Measurements from ENCODE around the gene UBE2V1. TPM values are rescaled to one million over a fixed set of nuclear protein-coding genes. Genes with fewer than 3 reads are reported as not detected.
"Not testable (repeated sequence)": the region's sequence is repeated elsewhere in the genome, so short reads cannot be mapped to it uniquely, and the experiment has no call there.

Gene UBE2V1
- polyA plus RNA-seq, 6 donors from 2014 or later = 99.3 to 153 (median 113) TPM

DNA sequence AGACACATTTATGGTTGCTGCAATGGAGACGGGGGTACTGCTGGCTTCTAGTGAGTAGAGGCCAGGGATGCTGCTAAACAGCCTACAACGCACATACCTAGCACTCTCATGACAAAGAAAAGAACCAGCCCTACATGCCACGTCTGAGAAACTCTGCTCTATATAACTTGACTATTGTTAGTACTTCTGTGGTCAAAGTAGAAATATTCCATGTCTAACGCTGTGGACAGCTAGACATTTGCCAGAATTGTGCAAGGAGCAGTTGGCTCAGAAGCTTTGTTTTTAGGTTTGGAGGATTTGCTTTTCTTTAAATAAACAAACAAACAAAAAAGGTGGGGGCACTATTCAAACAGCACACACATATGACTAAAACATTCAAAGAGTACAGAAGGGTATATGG lies 20.5 kb downstream of the UBE2V1 start:
- DNase-seq = no peak
- Mint-ChIP-seq H3K4me3 (no peak overlapping the region), H3K27ac (peak overlapping the region in 2 of 6 donors; percentile 26 to 70), H3K36me3 (peaks cover under 1 to 20% of the 10 kb centered on the region in 2 donors), H3K9me3 (no peaks in the 10 kb centered on the region), H3K4me1 (peaks cover 5 to 13% (median 6%) of the 10 kb centered on the region in 3 donors), H3K27me3 (no peaks in the 10 kb centered on the region)
- no peak for ATAC-seq (ENCODE audit: low read depth in 2 of 2)

GRCh38 chr20:50089787-50090177 lies 23.2 kb downstream of the UBE2V1 start:
- Mint-ChIP-seq H3K36me3 (peaks cover 0 to 16% of the 10 kb centered on the region in 2 donors), H3K4me3 (no peak overlapping the region), H3K27ac (peak overlapping the region in 4 of 6 donors; percentile 6 to 72 (median 16)), H3K27me3 (no peaks in the 10 kb centered on the region), H3K9me3 (no peaks in the 10 kb centered on the region), H3K4me1 (peaks cover 13 to 23% (median 20%) of the 10 kb centered on the region in 3 donors)
- no peak for ATAC-seq (ENCODE audit: low read depth in 2 of 2)
- no peak for DNase-seq

GRCh38 chr20:50089140-50089786 lies 23.7 kb downstream of the UBE2V1 start:
- ATAC-seq (ENCODE audit: low read depth in 2 of 2) (no peak), DNase-seq (no peak)
- peaks cover 13 to 27% (median 20%) of the 10 kb centered on the region in 3 donors for H3K4me1 Mint-ChIP-seq
- H3K27ac Mint-ChIP-seq = peak overlapping the region in 4 of 6 donors; percentile 0 to 79 (median 45)
- peaks cover 0 to 11% of the 10 kb centered on the region in 2 donors for H3K36me3 Mint-ChIP-seq
- no peaks in the 10 kb centered on the region for H3K27me3 Mint-ChIP-seq
- H3K9me3 Mint-ChIP-seq = no peaks in the 10 kb centered on the region
- H3K4me3 Mint-ChIP-seq = no peak overlapping the region

DNA sequence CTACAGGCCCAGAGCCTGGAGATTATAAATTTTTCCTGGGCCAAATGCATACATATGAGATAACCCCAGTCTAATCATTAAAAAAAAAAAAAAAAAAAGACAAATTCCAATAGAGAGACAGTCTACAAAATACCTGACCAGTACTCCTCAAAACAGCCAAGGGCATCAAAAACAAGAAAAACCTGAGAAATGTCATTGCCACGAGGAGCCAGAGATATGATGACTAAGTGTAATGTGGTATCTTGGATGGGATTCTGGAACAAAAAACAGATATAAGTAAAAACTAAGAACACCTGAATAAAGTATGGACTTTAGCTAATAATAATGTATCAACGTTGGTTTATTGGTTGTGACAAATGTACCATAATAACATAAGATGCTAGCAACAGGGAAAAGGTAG lies 24.9 kb downstream of the UBE2V1 start:
- Mint-ChIP-seq H3K27me3 (no peaks in the 10 kb centered on the region), H3K36me3 (peaks cover 0 to 6% of the 10 kb centered on the region in 2 donors), H3K27ac (no peak overlapping the region), H3K4me3 (no peak overlapping the region), H3K9me3 (no peaks in the 10 kb centered on the region), H3K4me1 (peaks cover 13 to 23% (median 19%) of the 10 kb centered on the region in 3 donors)
- ATAC-seq (ENCODE audit: low read depth in 2 of 2) (no peak), DNase-seq (no peak)

DNA sequence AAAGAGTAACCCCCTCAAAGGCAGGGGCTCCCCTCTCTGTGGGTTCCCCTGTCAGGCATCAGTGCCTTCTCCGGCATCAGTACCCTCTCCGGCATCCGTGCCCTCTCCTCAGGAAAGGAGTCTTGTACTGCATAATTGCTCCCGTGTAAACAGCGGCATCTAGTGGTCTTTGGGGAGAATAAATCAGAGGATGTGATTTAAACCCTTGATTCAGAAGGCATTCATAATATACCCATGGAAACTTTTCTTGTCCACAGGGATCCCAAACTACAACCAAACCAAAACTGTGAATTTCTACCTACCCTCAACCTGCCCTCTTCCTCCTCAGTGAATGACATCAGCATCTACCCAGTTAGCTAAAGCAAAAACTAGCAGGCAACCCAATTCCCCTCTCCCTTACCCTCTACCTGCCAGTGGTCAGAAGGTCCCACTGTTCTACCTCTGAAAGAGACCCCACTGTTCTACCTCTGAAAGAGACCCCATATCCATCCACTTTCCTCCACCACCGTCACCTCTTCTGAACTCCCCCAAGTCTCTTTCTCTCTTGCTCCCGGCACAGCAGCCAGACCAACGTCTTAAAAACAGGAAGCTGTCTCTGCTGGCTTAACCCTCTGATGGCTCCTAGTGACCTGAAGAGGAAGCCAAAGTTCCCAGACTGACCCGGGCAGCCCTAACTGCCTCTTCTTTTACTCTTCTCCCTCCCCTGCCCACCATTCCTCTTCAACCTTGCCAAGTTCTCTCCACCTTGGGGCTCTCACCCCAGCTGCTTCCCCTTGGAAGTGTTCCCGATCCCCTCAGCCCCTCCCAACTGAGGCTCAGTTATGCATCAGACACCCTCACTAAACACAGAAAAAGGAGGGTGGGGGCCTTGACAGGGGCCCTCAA lies 27.2 kb downstream of the UBE2V1 start:
- Mint-ChIP-seq H3K4me3 (peak overlapping the region; percentile 79 to 99 (median 88)), H3K9me3 (no peaks in the 10 kb centered on the region), H3K36me3 (no peaks in the 10 kb centered on the region), H3K27ac (peak overlapping the region; percentile 19 to 96 (median 82)), H3K27me3 (no peaks in the 10 kb centered on the region), H3K4me1 (peaks cover 13 to 23% (median 15%) of the 10 kb centered on the region in 3 donors)
- DNase-seq (peak; percentile 52), ATAC-seq (ENCODE audit: low read depth in 2 of 2) (peak; percentile 90 to 94)

DNA sequence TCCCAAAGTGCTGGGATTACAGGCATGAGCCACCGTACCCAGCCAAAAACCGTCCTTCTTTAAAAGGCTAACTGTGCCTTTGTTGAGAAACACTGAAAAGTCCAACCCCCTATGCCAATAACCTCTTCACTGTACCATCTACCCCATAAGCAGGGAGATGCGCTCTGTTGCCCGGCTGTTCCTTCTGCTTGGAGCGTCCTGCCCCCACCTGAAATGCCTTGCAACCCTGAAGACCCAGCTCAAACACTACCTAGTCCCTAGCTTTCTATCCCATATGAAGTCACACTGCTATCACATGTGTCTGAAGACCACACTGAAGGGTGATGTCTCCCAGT lies 27.8 kb downstream of the UBE2V1 start:
- Mint-ChIP-seq H3K36me3 (no peaks in the 10 kb centered on the region), H3K4me1 (peaks cover 13 to 23% (median 15%) of the 10 kb centered on the region in 3 donors), H3K27ac (peak overlapping the region in 5 of 6 donors; percentile 17 to 82 (median 78)), H3K4me3 (peak overlapping the region in 7 of 8 donors; percentile 79 to 99 (median 83)), H3K9me3 (no peaks in the 10 kb centered on the region), H3K27me3 (no peaks in the 10 kb centered on the region)
- no peak for DNase-seq
- no peak for ATAC-seq (ENCODE audit: low read depth in 2 of 2)

- no peak for DNase-seq
- H3K9me3 Mint-ChIP-seq = no peaks in the 10 kb centered on the region
- no peaks in the 10 kb centered on the region for H3K36me3 Mint-ChIP-seq
- H3K4me3 Mint-ChIP-seq = no peak overlapping the region
- ATAC-seq (ENCODE audit: low read depth in 2 of 2) = no peak
- peaks cover 13 to 20% (median 15%) of the 10 kb centered on the region in 3 donors for H3K4me1 Mint-ChIP-seq
- peak overlapping the region in 1 of 6 donors; percentile 57 for H3K27ac Mint-ChIP-seq
- no peaks in the 10 kb centered on the region for H3K27me3 Mint-ChIP-seq
Measured at GRCh38 chr20:50083034-50083433, 29.9 kb downstream of the UBE2V1 start.

GRCh38 chr20:50082056-50082455 lies 30.9 kb downstream of the UBE2V1 start:
- not testable (repeated sequence) for H3K36me3 Mint-ChIP-seq; H3K4me3 Mint-ChIP-seq; H3K9me3 Mint-ChIP-seq; DNase-seq; H3K27me3 Mint-ChIP-seq; ATAC-seq (ENCODE audit: low read depth in 2 of 2)
- peaks cover 13 to 20% (median 15%) of the 10 kb centered on the region in 3 donors for H3K4me1 Mint-ChIP-seq
- peak overlapping the region in 2 of 6 donors; percentile 8 to 24 for H3K27ac Mint-ChIP-seq

DNA sequence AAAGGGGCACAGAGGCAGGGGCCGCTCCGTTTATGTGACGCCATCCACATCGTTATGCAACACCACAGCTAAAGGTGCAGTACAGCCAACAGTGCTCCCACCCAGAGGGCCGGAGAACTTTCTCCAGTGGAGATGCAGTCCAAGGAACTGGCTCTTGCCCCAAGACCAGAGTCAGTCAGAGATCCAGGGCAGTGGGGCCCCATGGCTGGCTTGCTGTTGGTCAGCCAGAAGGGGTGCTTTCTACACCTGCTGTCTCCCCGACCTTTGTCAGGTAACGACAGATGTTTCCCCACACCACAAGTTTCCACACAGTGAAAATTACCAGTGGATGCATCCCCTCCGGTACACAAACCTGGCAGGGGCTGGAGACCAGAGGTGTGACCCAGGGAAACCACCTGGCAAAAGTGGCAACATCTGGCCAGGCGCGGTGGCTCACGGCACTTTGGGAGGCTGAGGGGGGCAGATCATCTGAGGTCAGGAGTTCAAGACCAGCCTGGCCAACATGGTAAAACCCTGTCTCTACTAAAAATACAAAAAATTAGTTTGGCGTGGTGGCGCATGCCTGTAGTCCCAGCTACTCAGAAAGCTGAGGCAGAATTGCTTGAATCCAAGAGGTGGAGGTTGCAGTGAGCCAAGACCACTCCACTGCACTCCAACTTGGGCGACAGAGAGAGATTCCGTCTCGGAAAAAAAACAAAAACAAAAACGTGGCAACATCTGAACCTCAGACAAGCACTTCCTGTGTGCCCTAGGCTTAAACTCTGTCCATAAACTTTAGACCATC lies 34.9 kb downstream of the UBE2V1 start:
- H3K9me3 Mint-ChIP-seq = no peaks in the 10 kb centered on the region
- peaks cover 0 to 2% (median 0%) of the 10 kb centered on the region in 3 donors for H3K4me1 Mint-ChIP-seq
- H3K27ac Mint-ChIP-seq = no peak overlapping the region
- DNase-seq = no peak
- H3K4me3 Mint-ChIP-seq = no peak overlapping the region
- H3K27me3 Mint-ChIP-seq = no peaks in the 10 kb centered on the region
- H3K36me3 Mint-ChIP-seq = no peaks in the 10 kb centered on the region
- ATAC-seq (ENCODE audit: low read depth in 2 of 2) = no peak

DNA sequence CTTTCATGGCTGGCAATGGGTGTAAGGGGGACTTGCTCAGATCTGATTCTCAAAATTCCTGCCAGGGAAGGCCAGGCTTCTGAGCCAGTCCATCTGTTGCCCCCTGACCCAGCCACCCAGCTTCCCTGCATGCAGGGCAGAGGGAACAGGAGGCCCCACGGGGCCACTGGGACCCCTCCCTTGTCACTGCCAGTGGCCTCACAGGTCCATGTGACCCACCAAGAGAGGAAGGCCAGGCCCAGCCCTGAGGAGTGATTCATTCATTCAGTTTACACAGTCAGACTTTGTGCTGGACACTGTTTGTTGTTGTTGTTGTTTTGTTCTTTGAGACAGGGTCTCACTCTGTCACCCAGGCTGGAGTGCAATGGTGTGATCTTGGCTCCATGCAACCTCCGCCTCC lies 39.5 kb downstream of the UBE2V1 start:
- ATAC-seq (ENCODE audit: low read depth in 2 of 2) (no peak), DNase-seq (no peak)
- Mint-ChIP-seq H3K9me3 (no peaks in the 10 kb centered on the region), H3K36me3 (no peaks in the 10 kb centered on the region), H3K27ac (no peak overlapping the region), H3K4me3 (no peak overlapping the region), H3K4me1 (peaks cover 4 to 11% (median 9%) of the 10 kb centered on the region in 3 donors), H3K27me3 (peaks cover 0 to 12% (median 5%) of the 10 kb centered on the region in 3 donors)

DNA sequence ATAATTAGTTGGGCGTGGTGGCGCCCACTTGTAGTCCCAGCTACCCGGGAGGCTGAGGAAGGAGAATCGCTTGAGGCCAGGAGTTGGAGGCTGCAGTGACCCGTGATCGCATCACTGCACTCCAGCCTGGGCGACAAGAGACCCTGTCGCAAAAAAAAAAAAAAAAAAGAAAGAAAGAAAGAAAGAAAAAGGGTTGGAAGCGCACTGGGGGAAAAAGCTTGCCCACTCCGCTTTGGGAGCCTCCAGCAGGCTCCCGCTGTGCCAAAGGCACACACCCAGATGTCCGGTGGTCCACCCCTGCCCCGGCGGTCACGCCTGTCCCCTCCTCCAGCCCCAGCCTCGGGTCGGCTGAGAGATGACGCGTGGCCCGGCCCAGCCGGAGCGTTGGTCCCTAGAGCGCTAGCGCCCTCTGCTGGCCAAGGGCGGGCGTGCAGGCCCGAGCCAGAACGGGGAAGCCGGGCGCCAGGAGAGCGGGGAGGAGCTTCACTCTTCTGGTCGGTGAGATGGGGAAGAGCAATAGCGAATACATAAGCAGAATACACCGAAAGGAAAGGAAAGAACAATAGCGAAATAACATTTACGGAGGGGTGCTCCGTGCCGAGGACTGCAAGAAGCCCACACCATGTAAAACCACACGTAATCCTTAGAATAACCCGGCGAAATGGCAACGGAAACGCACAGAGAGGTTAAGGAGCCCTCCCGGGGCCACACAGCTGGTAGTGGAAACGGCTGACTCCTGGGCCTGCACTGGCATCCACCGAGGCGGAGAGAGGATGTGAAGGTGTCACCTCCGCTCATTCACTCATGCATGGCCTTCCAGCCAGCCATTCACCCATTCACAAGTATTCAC lies 41.7 kb downstream of the UBE2V1 start:
- peaks cover 4 to 10% (median 9%) of the 10 kb centered on the region in 3 donors for H3K4me1 Mint-ChIP-seq
- peak overlapping the region in 7 of 8 donors; percentile 59 to 83 (median 62) for H3K4me3 Mint-ChIP-seq
- H3K27me3 Mint-ChIP-seq = peaks cover 0 to 13% (median 5%) of the 10 kb centered on the region in 3 donors
- peak overlapping the region in 4 of 6 donors; percentile 54 to 96 (median 74) for H3K27ac Mint-ChIP-seq
- no peaks in the 10 kb centered on the region for H3K36me3 Mint-ChIP-seq
- no peaks in the 10 kb centered on the region for H3K9me3 Mint-ChIP-seq
- ATAC-seq (ENCODE audit: low read depth in 2 of 2) (peak; percentile 99), DNase-seq (peak; percentile 90)

DNA sequence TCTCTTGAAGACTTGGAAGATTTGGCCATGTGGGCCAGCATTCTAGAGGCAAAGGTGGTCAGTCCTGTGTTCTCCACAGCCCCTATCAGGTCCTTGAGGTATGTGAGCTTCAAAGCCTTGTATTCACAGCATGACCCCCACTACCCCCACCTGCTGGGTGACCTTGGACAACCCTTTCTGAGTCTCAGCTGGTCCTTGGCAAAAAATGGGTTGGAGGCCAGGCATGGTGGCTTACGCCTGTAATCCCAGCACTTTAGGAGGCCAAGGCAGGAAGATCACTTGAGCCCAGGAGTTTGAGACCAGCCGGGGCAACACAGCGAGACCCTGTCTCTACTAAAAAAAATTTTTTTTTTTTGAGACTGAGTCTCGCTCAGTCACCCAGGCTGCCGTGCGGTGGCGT lies 42.6 kb downstream of the UBE2V1 start:
- peaks cover 4 to 10% (median 9%) of the 10 kb centered on the region in 3 donors for H3K4me1 Mint-ChIP-seq
- H3K27ac Mint-ChIP-seq = peak overlapping the region in 1 of 6 donors; percentile 15
- DNase-seq (no peak), ATAC-seq (ENCODE audit: low read depth in 2 of 2) (no peak)
- H3K36me3 Mint-ChIP-seq = no peaks in the 10 kb centered on the region
- peaks cover 0 to 13% (median 5%) of the 10 kb centered on the region in 3 donors for H3K27me3 Mint-ChIP-seq
- no peaks in the 10 kb centered on the region for H3K9me3 Mint-ChIP-seq
- H3K4me3 Mint-ChIP-seq = peak overlapping the region in 1 of 8 donors; percentile 3

All from naive B cell (primary cell).